ENCODE measurements around the gene PRMT9. TPM values are rescaled to one million over a fixed set of nuclear protein-coding genes. Genes with fewer than 3 reads are reported as not detected.

Gene PRMT9
- total RNA-seq, 1 experiment from 2014 or later, result 6.1 TPM

- H3K4me1 Mint-ChIP-seq (ENCODE audit: insufficient read depth, unreplicated experiment), result no peaks in the 10 kb centered on the region
- H3K36me3 Mint-ChIP-seq (ENCODE audit: insufficient read depth, unreplicated experiment), result no peaks in the 10 kb centered on the region
- TF ChIP-seq, protein P1, sequence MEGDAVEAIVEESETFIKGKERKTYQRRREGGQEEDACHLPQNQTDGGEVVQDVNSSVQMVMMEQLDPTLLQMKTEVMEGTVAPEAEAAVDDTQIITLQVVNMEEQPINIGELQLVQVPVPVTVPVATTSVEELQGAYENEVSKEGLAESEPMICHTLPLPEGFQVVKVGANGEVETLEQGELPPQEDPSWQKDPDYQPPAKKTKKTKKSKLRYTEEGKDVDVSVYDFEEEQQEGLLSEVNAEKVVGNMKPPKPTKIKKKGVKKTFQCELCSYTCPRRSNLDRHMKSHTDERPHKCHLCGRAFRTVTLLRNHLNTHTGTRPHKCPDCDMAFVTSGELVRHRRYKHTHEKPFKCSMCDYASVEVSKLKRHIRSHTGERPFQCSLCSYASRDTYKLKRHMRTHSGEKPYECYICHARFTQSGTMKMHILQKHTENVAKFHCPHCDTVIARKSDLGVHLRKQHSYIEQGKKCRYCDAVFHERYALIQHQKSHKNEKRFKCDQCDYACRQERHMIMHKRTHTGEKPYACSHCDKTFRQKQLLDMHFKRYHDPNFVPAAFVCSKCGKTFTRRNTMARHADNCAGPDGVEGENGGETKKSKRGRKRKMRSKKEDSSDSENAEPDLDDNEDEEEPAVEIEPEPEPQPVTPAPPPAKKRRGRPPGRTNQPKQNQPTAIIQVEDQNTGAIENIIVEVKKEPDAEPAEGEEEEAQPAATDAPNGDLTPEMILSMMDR (IDR thresholded peaks at IDR 0.05; ENCODE audit: unreplicated experiment), result no peak
- BruUV-seq (replicated peaks), result no TSS peak
- H3K27ac Mint-ChIP-seq (ENCODE audit: low read depth, unreplicated experiment), result no peak overlapping the region
- POLR2A ChIA-PET, result interaction anchor here (2.2 kb wide), 1 partner anchor 8 kb away, joined by 6 read pairs; no protein-coding TSS in a partner anchor
- no peak overlapping the region for H3K4me3 Mint-ChIP-seq (ENCODE audit: unreplicated experiment)
- no peak for DNase-seq (ENCODE audit: unreplicated experiment)
- no peaks in the 10 kb centered on the region for H3K27me3 Mint-ChIP-seq (ENCODE audit: insufficient read depth, unreplicated experiment)
- CTCF ChIA-PET, result interaction anchor here (0.6 kb wide), 1 partner anchor 53 kb away, joined by 4 read pairs; no protein-coding TSS in a partner anchor
- intact Hi-C loops (cut with micrococcal nuclease), result no loop called here
- H3K9me3 Mint-ChIP-seq (ENCODE audit: unreplicated experiment), result no peaks in the 10 kb centered on the region
Observed at GRCh38 chr4:147605499-147605898, 78.5 kb downstream of the PRMT9 start.

GRCh38 chr4:147599769-147600168 lies 84.2 kb downstream of the PRMT9 start:
- CTCF ChIA-PET, result interaction anchor here (0.6 to 2.3 kb wide), 10 partner anchors 9 to 585 kb away, joined by 3 to 7 read pairs (median 3); no protein-coding TSS in a partner anchor
- H3K27ac Mint-ChIP-seq (ENCODE audit: low read depth, unreplicated experiment), result peak overlapping the region; percentile 49
- peaks cover 35% of the 10 kb centered on the region for H3K4me1 Mint-ChIP-seq (ENCODE audit: insufficient read depth, unreplicated experiment)
- no peaks in the 10 kb centered on the region for H3K9me3 Mint-ChIP-seq (ENCODE audit: unreplicated experiment)
- TF ChIP-seq, protein P1 (IDR thresholded peaks at IDR 0.05; ENCODE audit: unreplicated experiment), result no peak
- POLR2A ChIA-PET, result interaction anchor here (0.6 to 1.6 kb wide), 5 partner anchors 16 to 236 kb away, joined by 3 to 10 read pairs (median 3); partner anchors contain the start of gene TMEM184C
- BruUV-seq (replicated peaks), result no TSS peak
- intact Hi-C loops (cut with micrococcal nuclease), result no loop called here
- H3K4me3 Mint-ChIP-seq (ENCODE audit: unreplicated experiment), result no peak overlapping the region
- H3K36me3 Mint-ChIP-seq (ENCODE audit: insufficient read depth, unreplicated experiment), result no peaks in the 10 kb centered on the region
- peak; percentile 30 for DNase-seq (ENCODE audit: unreplicated experiment)
- H3K27me3 Mint-ChIP-seq (ENCODE audit: insufficient read depth, unreplicated experiment), result no peaks in the 10 kb centered on the region

DNA sequence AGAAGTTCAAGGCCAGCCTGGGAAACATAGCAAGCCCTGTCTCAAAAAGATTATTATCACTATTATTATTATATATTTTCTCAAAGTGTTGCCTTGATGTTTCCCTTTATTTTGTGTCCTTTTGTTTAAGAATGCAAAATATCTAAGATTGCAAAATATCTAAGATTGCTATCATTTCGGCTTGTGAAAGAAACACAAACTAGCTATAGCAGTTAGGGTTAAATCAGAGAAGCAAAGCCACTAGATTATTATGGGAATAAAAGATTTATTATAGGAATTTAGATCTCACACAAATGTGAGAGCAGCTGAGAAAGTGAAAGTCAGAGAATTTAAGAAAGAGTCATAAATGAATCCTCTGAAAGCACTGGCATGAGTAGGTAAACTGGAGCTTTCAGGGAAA lies 84.8 kb downstream of the PRMT9 start:
- no peak overlapping the region for H3K4me3 Mint-ChIP-seq (ENCODE audit: unreplicated experiment)
- DNase-seq (ENCODE audit: unreplicated experiment), result no peak
- H3K36me3 Mint-ChIP-seq (ENCODE audit: insufficient read depth, unreplicated experiment), result no peaks in the 10 kb centered on the region
- peak overlapping the region; percentile 49 for H3K27ac Mint-ChIP-seq (ENCODE audit: low read depth, unreplicated experiment)
- BruUV-seq (replicated peaks), result no TSS peak
- TF ChIP-seq, protein P1 (IDR thresholded peaks at IDR 0.05; ENCODE audit: unreplicated experiment), result no peak
- H3K9me3 Mint-ChIP-seq (ENCODE audit: unreplicated experiment), result no peaks in the 10 kb centered on the region
- H3K27me3 Mint-ChIP-seq (ENCODE audit: insufficient read depth, unreplicated experiment), result no peaks in the 10 kb centered on the region
- H3K4me1 Mint-ChIP-seq (ENCODE audit: insufficient read depth, unreplicated experiment), result peaks cover 35% of the 10 kb centered on the region
- intact Hi-C loops (cut with micrococcal nuclease), result no loop called here
- CTCF ChIA-PET, result interaction anchor here (0.6 to 2.3 kb wide), 8 partner anchors 9 to 584 kb away, joined by 3 to 7 read pairs (median 3); no protein-coding TSS in a partner anchor
- POLR2A ChIA-PET, result interaction anchor here (0.6 to 1.6 kb wide), 2 partner anchors 19 to 237 kb away, joined by 3 to 10 read pairs; partner anchors contain the start of gene TMEM184C

- POLR2A ChIA-PET, result interaction anchor here (0.6 to 4.2 kb wide), 9 partner anchors 9 to 503 kb away, joined by 3 to 51 read pairs (median 3); partner anchors contain the start of genes PRMT9 and TMEM184C
- TF ChIP-seq, protein P1 (IDR thresholded peaks at IDR 0.05; ENCODE audit: unreplicated experiment), result no peak
- BruUV-seq (replicated peaks), result no TSS peak
- Mint-ChIP-seq H3K4me1 (ENCODE audit: insufficient read depth, unreplicated experiment) (peaks cover 35% of the 10 kb centered on the region), H3K27ac (ENCODE audit: low read depth, unreplicated experiment) (peak overlapping the region; percentile 97), H3K9me3 (ENCODE audit: unreplicated experiment) (no peaks in the 10 kb centered on the region), H3K36me3 (ENCODE audit: insufficient read depth, unreplicated experiment) (no peaks in the 10 kb centered on the region), H3K4me3 (ENCODE audit: unreplicated experiment) (no peak overlapping the region), H3K27me3 (ENCODE audit: insufficient read depth, unreplicated experiment) (no peaks in the 10 kb centered on the region)
- CTCF ChIA-PET, result interaction anchor here (0.6 to 4.5 kb wide), 11 partner anchors 10 to 578 kb away, joined by 3 to 25 read pairs (median 4); no protein-coding TSS in a partner anchor
- intact Hi-C loops (cut with micrococcal nuclease), result loop anchor here (1.0 to 2.0 kb wide), 2 partner anchors 111 to 269 kb away; no protein-coding TSS in a partner anchor
- DNase-seq (ENCODE audit: unreplicated experiment), result no peak
Observed at GRCh38 chr4:147597561-147597960, 86.4 kb downstream of the PRMT9 start.
